Left renal cortex interstitium (tissue), 4 donors: ENCODE measurements around the gene EYS. TPM values are rescaled to one million over a fixed set of nuclear protein-coding genes. Genes with fewer than 3 reads are reported as not detected.
"Not testable (repeated sequence)": the region's sequence is repeated elsewhere in the genome, so short reads cannot be mapped to it uniquely, and the experiment has no call there.

Experiments used
- DNase-seq, 4 donors: peaks; one replicate each; pipeline ENCODE4 v3.0.0-alpha.2; 2013; ENCODE audit warnings: low read depth in 4 of 4, low spot score in 2 of 4, missing footprints in 1 of 4
- polyA plus RNA-seq, 4 donors: library from polyadenylated mRNA; unstranded; fragments of 120-200 nt; gene quantifications; one replicate each; pipeline ENCODE4 v1.2.1, GENCODE V29; 2013; ENCODE audit not compliant: insufficient read length in 4 of 4

EYS gene
- polyA plus RNA-seq, 4 donors = 0.43 to 0.81 (median 0.67) TPM

GRCh38 chr6:63738190-63738589 lies 1968.8 kb downstream of the EYS start:
- DNase-seq = not testable (repeated sequence)

GRCh38 chr6:63734923-63735322 lies 1972.1 kb downstream of the EYS start:
- DNase-seq = no peak

GRCh38 chr6:63732336-63732735 lies 1974.7 kb downstream of the EYS start:
- DNase-seq = no peak

- DNase-seq = no peak
Measured at GRCh38 chr6:63731930-63732329, 1975.1 kb downstream of the EYS start.

- no peak for DNase-seq
Measured at GRCh38 chr6:63730311-63730710, 1976.7 kb downstream of the EYS start.

GRCh38 chr6:63724721-63725120 lies 1982.3 kb downstream of the EYS start:
- DNase-seq = no peak

GRCh38 chr6:63721181-63721580 lies 1985.8 kb downstream of the EYS start:
- DNase-seq = no peak

- no peak for DNase-seq
Measured at GRCh38 chr6:63716169-63716568, 1990.9 kb downstream of the EYS start.

- DNase-seq = no peak
Measured at GRCh38 chr6:63714091-63714490, 1992.9 kb downstream of the EYS start.

GRCh38 chr6:63713332-63713731 lies 1993.7 kb downstream of the EYS start:
- no peak for DNase-seq

GRCh38 chr6:63709148-63709547 lies 1997.9 kb downstream of the EYS start:
- no peak for DNase-seq

- no peak for DNase-seq
Measured at GRCh38 chr6:63708631-63709030, 1998.4 kb downstream of the EYS start.

GRCh38 chr6:63706630-63707029 lies 2000.4 kb downstream of the EYS start:
- DNase-seq = no peak

- DNase-seq = no peak
Measured at GRCh38 chr6:63705707-63706106, 2001.3 kb downstream of the EYS start.

GRCh38 chr6:63690221-63690620 lies 2016.8 kb downstream of the EYS start:
- no peak for DNase-seq

GRCh38 chr6:63689421-63689820 lies 2017.6 kb downstream of the EYS start:
- no peak for DNase-seq

GRCh38 chr6:63685446-63686379 lies 2021.3 kb downstream of the EYS start:
- DNase-seq = no peak

- DNase-seq = no peak
Measured at GRCh38 chr6:63683071-63683603, 2023.9 kb downstream of the EYS start.

GRCh38 chr6:63677282-63677681 lies 2029.7 kb downstream of the EYS start:
- peak in 3 of 4 donors; percentile 6 to 13 (median 6) for DNase-seq

- no peak for DNase-seq
Measured at GRCh38 chr6:63676412-63677114, 2030.5 kb downstream of the EYS start.

GRCh38 chr6:63675138-63675537 lies 2031.9 kb downstream of the EYS start:
- no peak for DNase-seq
